ENCODE results near the gene TMLHE.
"Not testable (repeated sequence)": the region's sequence is repeated elsewhere in the genome, so short reads cannot be mapped to it uniquely, and the experiment has no call there.

TMLHE gene

GRCh38 chrX:155592981-155593380 is 19.8 kb downstream of the TMLHE start:
- Histone ChIP-seq H3K27ac (ENCODE audit: low read depth, low read length) (no peak overlapping the region), H3K27me3 (ENCODE audit: control insufficient read depth, insufficient read depth, low read length) (no peaks in the 10 kb centered on the region), H3K4me1 (ENCODE audit: control insufficient read depth, insufficient read depth, low read length) (no peaks in the 10 kb centered on the region), H3K36me3 (ENCODE audit: control insufficient read depth, insufficient read depth, low read length) (no peaks in the 10 kb centered on the region), H3K9ac (ENCODE audit: low read length) (no peak overlapping the region), H3K4me3 (ENCODE audit: low read length) (no peak overlapping the region)

GRCh38 chrX:155592331-155592730 is 20.4 kb downstream of the TMLHE start:
- Histone ChIP-seq H3K27me3 (ENCODE audit: control insufficient read depth, insufficient read depth, low read length) (no peaks in the 10 kb centered on the region), H3K27ac (ENCODE audit: low read depth, low read length) (no peak overlapping the region), H3K36me3 (ENCODE audit: control insufficient read depth, insufficient read depth, low read length) (no peaks in the 10 kb centered on the region), H3K4me3 (ENCODE audit: low read length) (no peak overlapping the region), H3K9ac (ENCODE audit: low read length) (no peak overlapping the region), H3K4me1 (ENCODE audit: control insufficient read depth, insufficient read depth, low read length) (no peaks in the 10 kb centered on the region)

GRCh38 chrX:155577682-155578081 is 35.1 kb downstream of the TMLHE start:
- no peak overlapping the region for H3K27ac ChIP-seq (ENCODE audit: low read depth, low read length)
- no peak overlapping the region for H3K9ac ChIP-seq (ENCODE audit: low read length)
- no peaks in the 10 kb centered on the region for H3K4me1 ChIP-seq (ENCODE audit: control insufficient read depth, insufficient read depth, low read length)
- no peak overlapping the region for H3K4me3 ChIP-seq (ENCODE audit: low read length)
- H3K36me3 ChIP-seq (ENCODE audit: control insufficient read depth, insufficient read depth, low read length) = no peaks in the 10 kb centered on the region
- no peaks in the 10 kb centered on the region for H3K27me3 ChIP-seq (ENCODE audit: control insufficient read depth, insufficient read depth, low read length)

GRCh38 chrX:155563099-155563498 is 49.7 kb downstream of the TMLHE start:
- H3K4me3 ChIP-seq (ENCODE audit: low read length) = no peak overlapping the region
- H3K36me3 ChIP-seq (ENCODE audit: control insufficient read depth, insufficient read depth, low read length) = no peaks in the 10 kb centered on the region
- H3K27ac ChIP-seq (ENCODE audit: low read depth, low read length) = no peak overlapping the region
- H3K27me3 ChIP-seq (ENCODE audit: control insufficient read depth, insufficient read depth, low read length) = no peaks in the 10 kb centered on the region
- no peak overlapping the region for H3K9ac ChIP-seq (ENCODE audit: low read length)
- H3K4me1 ChIP-seq (ENCODE audit: control insufficient read depth, insufficient read depth, low read length) = no peaks in the 10 kb centered on the region

- no peaks in the 10 kb centered on the region for H3K36me3 ChIP-seq (ENCODE audit: control insufficient read depth, insufficient read depth, low read length)
- H3K4me1 ChIP-seq (ENCODE audit: control insufficient read depth, insufficient read depth, low read length) = no peaks in the 10 kb centered on the region
These were observed 67.9 kb downstream of the TMLHE start for GRCh38 chrX:155544881-155545280.

GRCh38 chrX:155535866-155536265 is 76.9 kb downstream of the TMLHE start:
- Histone ChIP-seq H3K9ac (ENCODE audit: low read length) (no peak overlapping the region), H3K4me3 (ENCODE audit: low read length) (no peak overlapping the region), H3K27ac (ENCODE audit: low read depth, low read length) (no peak overlapping the region), H3K27me3 (ENCODE audit: control insufficient read depth, insufficient read depth, low read length) (no peaks in the 10 kb centered on the region), H3K4me1 (ENCODE audit: control insufficient read depth, insufficient read depth, low read length) (no peaks in the 10 kb centered on the region), H3K36me3 (ENCODE audit: control insufficient read depth, insufficient read depth, low read length) (no peaks in the 10 kb centered on the region)

More at GRCh38 chrX:155544881-155545280, 67.9 kb downstream of the TMLHE start:
- no peaks in the 10 kb centered on the region for H3K27me3 ChIP-seq (ENCODE audit: control insufficient read depth, insufficient read depth, low read length)
- no peak overlapping the region for H3K9ac ChIP-seq (ENCODE audit: low read length)
- no peak overlapping the region for H3K27ac ChIP-seq (ENCODE audit: low read depth, low read length)
- no peak overlapping the region for H3K4me3 ChIP-seq (ENCODE audit: low read length)

GRCh38 chrX:155534800-155535199 is 78.0 kb downstream of the TMLHE start:
- H3K27me3 ChIP-seq (ENCODE audit: control insufficient read depth, insufficient read depth, low read length) = no peaks in the 10 kb centered on the region
- H3K4me3 ChIP-seq (ENCODE audit: low read length) = no peak overlapping the region
- H3K4me1 ChIP-seq (ENCODE audit: control insufficient read depth, insufficient read depth, low read length) = no peaks in the 10 kb centered on the region
- no peak overlapping the region for H3K27ac ChIP-seq (ENCODE audit: low read depth, low read length)
- no peak overlapping the region for H3K9ac ChIP-seq (ENCODE audit: low read length)
- no peaks in the 10 kb centered on the region for H3K36me3 ChIP-seq (ENCODE audit: control insufficient read depth, insufficient read depth, low read length)

- not testable (repeated sequence) for H3K36me3 ChIP-seq (ENCODE audit: control insufficient read depth, insufficient read depth, low read length); H3K27me3 ChIP-seq (ENCODE audit: control insufficient read depth, insufficient read depth, low read length); H3K4me3 ChIP-seq (ENCODE audit: low read length); H3K9ac ChIP-seq (ENCODE audit: low read length); H3K27ac ChIP-seq (ENCODE audit: low read depth, low read length); H3K4me1 ChIP-seq (ENCODE audit: control insufficient read depth, insufficient read depth, low read length)
These were observed 85.7 kb downstream of the TMLHE start for GRCh38 chrX:155527023-155527422.

GRCh38 chrX:155514225-155514624 is 98.5 kb downstream of the TMLHE start:
- no peaks in the 10 kb centered on the region for H3K4me1 ChIP-seq (ENCODE audit: control insufficient read depth, insufficient read depth, low read length)
- peaks cover 2% of the 10 kb centered on the region for H3K36me3 ChIP-seq (ENCODE audit: control insufficient read depth, insufficient read depth, low read length)
- no peaks in the 10 kb centered on the region for H3K27me3 ChIP-seq (ENCODE audit: control insufficient read depth, insufficient read depth, low read length)
- no peak overlapping the region for H3K9ac ChIP-seq (ENCODE audit: low read length)
- H3K27ac ChIP-seq (ENCODE audit: low read depth, low read length) = no peak overlapping the region
- no peak overlapping the region for H3K4me3 ChIP-seq (ENCODE audit: low read length)

- no peaks in the 10 kb centered on the region for H3K4me1 ChIP-seq (ENCODE audit: control insufficient read depth, insufficient read depth, low read length)
- H3K36me3 ChIP-seq (ENCODE audit: control insufficient read depth, insufficient read depth, low read length) = no peaks in the 10 kb centered on the region
- no peak overlapping the region for H3K9ac ChIP-seq (ENCODE audit: low read length)
- no peak overlapping the region for H3K4me3 ChIP-seq (ENCODE audit: low read length)
- H3K27ac ChIP-seq (ENCODE audit: low read depth, low read length) = no peak overlapping the region
- H3K27me3 ChIP-seq (ENCODE audit: control insufficient read depth, insufficient read depth, low read length) = no peaks in the 10 kb centered on the region
These were observed 107.5 kb downstream of the TMLHE start for GRCh38 chrX:155505296-155505695.

GRCh38 chrX:155495134-155495533 is 117.6 kb downstream of the TMLHE start:
- not testable (repeated sequence) for H3K27ac ChIP-seq (ENCODE audit: low read depth, low read length); H3K4me1 ChIP-seq (ENCODE audit: control insufficient read depth, insufficient read depth, low read length); H3K36me3 ChIP-seq (ENCODE audit: control insufficient read depth, insufficient read depth, low read length); H3K27me3 ChIP-seq (ENCODE audit: control insufficient read depth, insufficient read depth, low read length); H3K9ac ChIP-seq (ENCODE audit: low read length); H3K4me3 ChIP-seq (ENCODE audit: low read length)

GRCh38 chrX:155491421-155491820 is 121.3 kb downstream of the TMLHE start:
- not testable (repeated sequence) for H3K27me3 ChIP-seq (ENCODE audit: control insufficient read depth, insufficient read depth, low read length); H3K36me3 ChIP-seq (ENCODE audit: control insufficient read depth, insufficient read depth, low read length); H3K4me3 ChIP-seq (ENCODE audit: low read length); H3K4me1 ChIP-seq (ENCODE audit: control insufficient read depth, insufficient read depth, low read length); H3K27ac ChIP-seq (ENCODE audit: low read depth, low read length); H3K9ac ChIP-seq (ENCODE audit: low read length)

- H3K9ac ChIP-seq (ENCODE audit: low read length); H3K27ac ChIP-seq (ENCODE audit: low read depth, low read length); H3K4me1 ChIP-seq (ENCODE audit: control insufficient read depth, insufficient read depth, low read length); H3K36me3 ChIP-seq (ENCODE audit: control insufficient read depth, insufficient read depth, low read length); H3K4me3 ChIP-seq (ENCODE audit: low read length); H3K27me3 ChIP-seq (ENCODE audit: control insufficient read depth, insufficient read depth, low read length): not testable (repeated sequence)
These were observed 135.6 kb downstream of the TMLHE start for GRCh38 chrX:155477136-155477535.

Data from rectal smooth muscle tissue (tissue), 1 donor.